HTR-8/SVneo (cell line): ENCODE results near the gene GRM1.
"Not testable (repeated sequence)": the region's sequence is repeated elsewhere in the genome, so short reads cannot be mapped to it uniquely, and the experiment has no call there.

Source experiments
- DNase-seq: peaks from one replicate; pipeline ENCODE4 v3.0.0; 2011; ENCODE audit warnings: low spot score, mixed read lengths; ENCODE audit not compliant: insufficient read length
- FAIRE-seq: peaks from 2 replicates; lab custom pipeline; 2011; peaks lifted over from hg19 to GRCh38; lab: Jason Lieb, UNC

Gene GRM1

DNA sequence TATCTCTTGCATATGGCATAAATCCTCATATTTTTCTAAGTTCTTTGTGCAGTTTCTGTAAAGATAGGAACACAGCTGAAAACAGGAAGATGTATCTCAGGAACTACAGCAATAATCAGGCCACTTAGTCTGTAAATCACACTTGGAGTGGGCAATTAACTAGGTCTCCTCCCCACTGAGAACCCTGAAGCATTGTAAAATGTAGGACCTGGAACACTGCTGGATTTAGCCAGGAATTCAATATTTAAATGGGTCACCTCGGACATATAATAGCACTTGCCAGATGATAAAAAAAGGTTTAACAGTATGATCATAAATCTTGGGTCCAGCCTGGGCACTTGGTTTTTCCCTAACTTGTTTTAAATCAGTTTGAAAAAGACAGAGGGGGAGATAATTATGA lies 155.0 kb downstream of the GRM1 start:
- DNase-seq, result no peak

DNA sequence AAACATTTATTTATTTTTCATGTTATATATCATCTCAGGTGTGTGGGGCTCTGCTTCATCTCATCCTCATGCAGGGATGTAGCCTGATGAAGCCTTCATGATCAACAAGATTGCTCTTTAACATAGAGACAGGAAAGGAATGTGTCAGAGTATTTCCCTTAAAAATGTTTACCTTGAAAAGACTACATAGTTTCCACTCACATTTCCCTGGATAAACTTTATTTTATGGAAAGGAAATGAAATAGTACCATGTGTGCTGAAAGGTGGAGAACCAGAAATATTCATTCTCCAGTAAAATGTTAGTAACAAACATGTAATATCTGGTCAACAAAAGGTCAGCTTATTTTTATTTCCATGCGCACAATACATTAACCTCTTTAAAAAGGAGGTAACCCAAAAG lies 155.8 kb downstream of the GRM1 start:
- no peak for FAIRE-seq
- no peak for DNase-seq

More for the DNA sequence above, 155.0 kb downstream of the GRM1 start:
- FAIRE-seq, result no peak

DNA sequence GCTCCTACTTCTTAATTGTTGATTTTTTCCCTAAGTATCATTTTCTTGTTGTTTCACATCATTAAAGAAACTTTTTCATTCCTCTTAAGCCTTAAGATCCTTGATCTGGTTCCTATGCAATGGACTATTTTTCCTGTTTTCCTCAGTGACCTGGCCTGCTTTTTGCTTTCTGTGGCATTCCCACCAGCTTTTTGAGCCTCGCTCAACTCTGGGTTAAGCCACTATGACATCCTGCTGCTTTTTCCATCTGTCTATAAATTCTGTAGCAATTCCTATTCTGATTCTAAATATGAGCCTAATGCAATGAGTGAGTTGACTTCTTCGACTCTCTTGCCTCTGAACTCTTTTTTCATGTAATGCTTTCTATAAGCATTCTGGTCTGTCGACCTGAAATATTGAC lies 160.3 kb downstream of the GRM1 start:
- no peak for DNase-seq
- no peak for FAIRE-seq

DNA sequence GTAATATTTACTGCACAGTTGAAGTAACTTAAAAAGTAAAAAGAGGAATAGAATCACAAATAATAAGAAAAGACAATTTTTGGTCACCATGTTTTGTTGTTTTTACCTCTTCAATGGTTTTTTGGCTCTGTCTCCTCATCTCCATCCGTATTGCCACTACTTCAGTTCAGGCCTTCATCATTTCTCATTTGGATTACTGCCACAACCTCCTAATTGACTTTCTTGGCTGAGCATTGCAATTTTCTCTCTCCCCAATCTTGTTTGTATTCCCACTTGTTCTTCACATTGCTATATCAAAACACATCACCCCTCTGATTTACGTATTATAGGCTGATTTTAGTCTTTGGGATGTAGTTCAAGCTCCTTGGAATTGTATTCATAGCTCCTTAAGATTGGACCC lies 161.7 kb downstream of the GRM1 start:
- no peak for FAIRE-seq
- no peak for DNase-seq

DNA sequence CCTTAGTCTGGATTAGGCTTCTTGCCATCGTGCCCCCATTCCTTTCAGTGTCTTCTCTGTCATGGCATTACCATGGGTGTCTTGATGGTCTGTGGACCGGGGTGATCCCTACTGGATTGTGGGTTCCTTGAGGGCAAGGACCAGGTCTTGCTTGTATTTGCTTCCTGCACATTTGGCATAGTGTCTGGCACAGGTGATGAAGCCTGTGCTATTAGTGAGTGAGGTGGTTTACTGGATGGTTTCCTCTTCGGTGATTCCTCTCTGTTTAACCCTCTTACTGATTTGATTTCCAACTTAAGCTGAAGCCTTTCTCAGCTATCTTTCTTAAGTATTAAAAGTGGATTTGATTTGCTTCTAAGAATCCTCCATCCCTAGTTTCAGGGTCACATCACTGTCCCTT lies 162.3 kb downstream of the GRM1 start:
- FAIRE-seq (no peak), DNase-seq (no peak)

DNA sequence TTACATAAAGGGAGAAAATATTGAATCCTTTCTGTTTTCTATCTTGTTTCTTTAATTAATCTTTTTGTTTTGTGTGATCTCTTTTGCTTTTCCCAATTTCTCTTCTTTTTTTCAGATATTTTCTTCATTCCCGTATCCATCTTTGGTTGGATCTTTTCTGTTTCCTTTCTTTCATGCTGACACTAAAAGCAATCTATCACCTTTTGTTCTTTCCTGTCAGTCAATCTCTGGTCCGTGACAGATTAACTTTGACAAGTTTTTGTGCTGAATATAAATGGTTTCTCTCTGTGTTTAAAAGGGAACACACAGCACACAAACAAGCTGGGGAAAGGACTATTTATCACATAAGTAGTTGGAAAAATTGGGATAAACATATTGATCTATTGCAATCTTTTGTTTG lies 162.8 kb downstream of the GRM1 start:
- no peak for DNase-seq
- FAIRE-seq, result no peak

DNA sequence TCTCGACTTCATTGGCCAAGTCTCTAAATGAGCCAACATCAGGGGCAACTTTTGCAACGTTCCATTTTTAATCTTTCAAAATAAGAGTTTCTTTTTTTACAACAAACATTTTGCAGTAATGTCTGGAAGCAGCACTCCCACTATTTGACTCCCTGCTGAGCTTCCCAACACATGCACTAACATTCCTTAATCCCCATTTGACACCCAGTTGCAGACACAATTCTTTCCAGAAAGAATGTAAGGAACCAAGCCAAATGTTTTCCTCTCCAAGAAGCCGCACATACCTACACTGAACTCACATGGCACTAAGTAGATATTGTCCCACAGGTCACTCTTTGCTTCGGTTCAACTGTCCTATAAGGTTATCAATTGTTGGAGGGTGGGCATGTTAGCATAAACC lies 165.6 kb downstream of the GRM1 start:
- no peak for FAIRE-seq

DNA sequence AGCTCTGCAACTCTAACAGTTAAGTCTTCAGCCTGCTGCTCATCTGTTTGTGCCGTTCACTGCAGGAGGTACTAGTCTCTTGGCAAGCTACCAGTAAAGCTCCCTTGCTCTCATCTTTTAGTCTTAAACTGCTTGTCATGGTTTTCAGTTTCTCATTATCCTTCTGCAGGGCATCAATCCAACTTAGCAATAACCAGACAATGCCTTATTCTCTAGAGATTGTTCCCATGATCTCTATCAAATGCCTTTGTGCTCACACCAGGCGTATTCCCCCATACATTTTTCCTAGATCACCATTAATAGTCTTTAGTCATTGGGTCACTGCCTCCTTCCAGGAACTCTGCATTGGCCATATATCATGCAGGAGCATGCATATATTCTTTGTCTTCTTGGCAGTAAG lies 171.3 kb downstream of the GRM1 start:
- no peak for DNase-seq
- no peak for FAIRE-seq

More for the DNA sequence above, 165.6 kb downstream of the GRM1 start:
- DNase-seq, result no peak

DNA sequence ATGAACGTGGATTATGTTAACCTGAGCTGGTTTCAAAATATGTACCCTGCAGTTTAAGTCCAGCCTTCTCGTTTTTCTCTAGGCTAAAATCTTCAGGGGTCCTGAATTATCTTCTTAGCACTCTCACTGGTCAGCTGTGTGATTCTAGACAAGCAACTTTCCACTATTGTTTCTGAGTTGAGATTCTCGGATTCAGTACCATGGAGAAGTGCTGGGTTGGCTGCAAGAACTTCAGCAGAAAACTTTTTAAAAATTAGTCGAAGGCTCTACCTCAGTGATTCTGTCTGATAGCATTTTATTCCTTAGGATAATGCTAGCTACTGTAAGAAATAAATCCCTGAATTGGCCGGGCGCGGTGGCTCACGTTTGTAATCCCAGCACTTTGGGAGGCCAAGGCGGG lies 173.7 kb downstream of the GRM1 start:
- no peak for DNase-seq
- no peak for FAIRE-seq

DNA sequence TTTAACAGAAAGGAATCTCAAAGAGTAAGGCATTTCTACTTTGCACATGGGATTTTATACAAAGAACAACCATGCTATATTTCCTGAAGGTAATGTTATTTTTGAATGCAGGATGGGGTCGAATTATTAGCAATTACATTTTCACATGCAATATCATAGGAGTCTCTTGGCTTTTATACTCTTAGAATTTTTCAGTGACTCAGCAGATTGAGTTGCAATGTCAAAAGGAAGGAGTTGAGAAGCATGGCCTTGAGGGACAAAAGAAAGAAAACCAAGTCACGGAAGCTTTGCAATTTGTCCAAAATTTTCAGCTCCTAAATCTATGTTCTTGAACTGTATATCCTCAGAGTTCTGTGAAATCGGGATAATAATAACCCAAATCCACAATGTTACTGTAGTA lies 181.1 kb downstream of the GRM1 start:
- DNase-seq, result no peak

DNA sequence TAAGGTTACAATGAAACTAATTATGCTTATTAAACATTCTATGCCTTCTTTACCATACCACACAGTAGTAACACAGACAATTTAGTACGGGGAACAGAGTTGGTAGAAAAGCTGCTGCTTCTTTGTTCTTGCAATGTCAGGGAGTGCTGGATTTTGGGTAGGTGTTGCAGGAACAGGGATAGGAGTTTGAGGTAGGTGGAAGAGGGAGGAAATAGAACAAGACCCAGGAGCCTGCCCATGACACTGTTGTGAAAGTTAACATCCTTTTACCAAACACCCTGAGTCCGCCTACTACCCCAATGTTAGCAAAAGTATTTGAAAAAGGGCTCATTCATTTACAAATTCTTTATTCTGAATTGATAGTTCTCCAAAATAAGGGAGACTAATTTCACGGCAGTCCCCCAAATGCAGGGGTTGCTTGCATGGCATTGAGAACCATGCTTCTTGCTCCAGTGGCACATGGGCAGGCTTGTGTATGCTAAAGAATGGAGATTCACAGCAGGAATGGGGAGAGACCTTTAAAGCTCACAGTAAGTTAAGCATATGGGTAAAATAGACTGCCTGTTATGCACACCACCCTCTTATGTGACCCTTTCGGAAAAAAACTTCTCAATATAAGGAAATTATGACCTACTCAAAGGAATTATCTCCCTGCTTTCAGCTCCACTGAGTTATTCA lies 181.7 kb downstream of the GRM1 start:
- DNase-seq, result no peak
- FAIRE-seq, result no peak

More for the DNA sequence above, 181.1 kb downstream of the GRM1 start:
- no peak for FAIRE-seq

DNA sequence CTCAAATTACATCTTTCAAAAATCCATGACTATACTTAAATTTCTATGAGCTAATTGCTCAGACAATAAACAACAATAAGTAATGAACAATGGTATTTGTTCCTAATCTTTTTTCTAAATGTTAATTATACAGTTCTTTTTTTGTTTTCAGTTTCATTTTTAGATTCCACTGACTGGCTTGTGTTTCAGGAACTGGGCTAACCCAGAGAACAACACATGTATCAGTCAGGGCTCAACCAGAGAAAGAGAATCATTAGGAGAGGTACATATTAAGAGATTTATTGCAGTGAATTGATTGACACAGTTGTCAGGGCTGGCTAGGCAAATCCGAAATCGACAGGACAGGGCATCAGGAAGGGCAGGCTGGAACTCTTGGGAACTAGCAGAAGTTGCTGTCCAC lies 182.8 kb downstream of the GRM1 start:
- FAIRE-seq (no peak), DNase-seq (no peak)

DNA sequence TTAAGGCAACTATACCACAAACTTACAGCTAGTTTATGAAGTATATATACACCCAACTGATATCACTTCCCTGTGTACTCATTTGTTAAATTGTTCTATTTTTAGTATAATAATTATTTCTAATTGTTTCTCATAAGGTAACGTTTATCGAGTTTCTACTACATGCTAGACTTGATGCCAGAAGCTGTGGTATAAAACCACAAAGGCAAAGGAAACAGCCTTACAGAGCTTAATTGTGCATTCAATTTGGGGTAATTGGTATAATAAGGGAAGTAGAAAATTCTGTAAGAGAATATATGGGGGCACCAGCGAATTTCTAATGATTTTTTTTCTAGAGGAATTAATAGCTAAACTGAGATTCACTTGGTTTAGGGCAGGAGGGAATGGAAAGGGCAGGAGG lies 183.9 kb downstream of the GRM1 start:
- FAIRE-seq, result no peak
- no peak for DNase-seq

DNA sequence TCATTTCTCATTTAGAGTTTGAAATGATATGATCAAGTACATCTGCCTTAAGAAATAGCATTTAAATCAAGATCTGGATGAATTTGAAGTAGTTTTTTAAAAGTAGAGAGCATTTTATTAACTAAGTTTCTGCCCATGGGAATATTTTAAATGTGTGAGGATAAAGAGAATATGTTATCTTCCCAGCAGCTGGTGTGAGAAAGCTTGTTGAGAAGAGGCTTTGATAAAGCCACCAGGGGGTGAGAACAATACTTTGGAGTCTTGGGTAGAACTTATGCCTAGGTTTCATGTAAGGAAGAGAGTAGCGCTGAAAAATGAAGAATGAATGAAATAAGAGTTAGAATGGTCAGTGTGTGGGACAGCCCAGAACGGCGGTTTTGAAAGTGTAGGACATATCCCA lies 190.2 kb downstream of the GRM1 start:
- FAIRE-seq, result no peak
- no peak for DNase-seq

DNA sequence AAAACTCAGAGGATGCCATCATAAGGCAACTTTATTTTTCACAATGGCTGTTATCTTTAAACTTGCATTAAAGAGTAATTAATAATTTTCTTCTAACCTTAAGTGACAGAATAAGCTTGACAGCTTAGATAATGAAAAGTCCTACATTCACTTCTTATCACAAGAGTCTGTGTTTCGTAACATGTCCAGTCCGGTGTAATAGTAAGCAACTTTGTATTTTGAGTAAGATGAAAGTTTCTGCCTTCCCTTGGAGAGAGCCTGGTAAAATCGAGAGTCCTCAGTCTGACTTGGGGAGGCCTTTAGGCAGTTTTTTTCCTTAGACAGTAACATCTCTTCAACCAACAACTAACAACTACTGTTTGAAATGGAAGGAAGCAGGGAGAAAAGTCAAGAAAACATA lies 195.6 kb downstream of the GRM1 start:
- FAIRE-seq, result no peak
- DNase-seq, result no peak

DNA sequence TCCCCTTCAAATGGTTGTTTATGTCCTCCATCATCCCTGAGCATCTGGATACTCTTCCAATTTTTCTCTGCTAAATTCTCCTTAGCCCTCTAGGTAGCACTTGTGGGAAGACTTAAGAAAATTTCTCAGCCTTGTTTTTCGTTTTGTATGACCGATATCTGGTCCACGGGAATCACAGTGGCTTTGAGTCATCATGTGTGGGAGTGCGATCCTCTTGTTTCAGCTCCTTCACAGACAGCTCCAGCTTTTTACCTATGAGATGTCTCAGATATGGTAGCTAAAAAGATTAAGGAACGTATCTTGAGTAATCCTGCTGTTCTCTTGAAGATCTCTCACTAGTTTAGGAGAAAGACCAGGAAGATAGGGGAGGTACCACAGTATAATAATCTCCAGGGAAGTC lies 196.1 kb downstream of the GRM1 start:
- FAIRE-seq, result no peak

DNA sequence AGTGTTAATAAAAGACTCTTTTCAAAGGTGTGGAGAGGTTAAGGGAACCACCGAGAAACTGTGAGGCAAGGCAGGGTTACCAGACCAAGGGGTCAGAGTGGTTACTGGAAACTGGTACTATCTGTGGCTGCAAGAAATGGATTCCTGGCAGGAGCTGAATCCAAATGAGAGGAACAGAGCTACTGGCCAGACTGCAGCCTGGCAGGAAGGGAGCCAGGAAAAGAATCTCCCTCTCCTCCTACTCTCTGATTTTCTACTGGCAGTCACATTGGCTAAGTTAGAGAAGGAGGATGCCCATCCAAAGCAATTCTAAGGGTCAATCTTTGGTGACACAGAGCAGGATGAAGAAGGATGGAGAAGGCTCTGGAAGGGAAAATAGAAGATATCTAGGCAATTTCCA lies 211.5 kb downstream of the GRM1 start:
- FAIRE-seq, result no peak
- no peak for DNase-seq

More for the DNA sequence above, 196.1 kb downstream of the GRM1 start:
- no peak for DNase-seq

DNA sequence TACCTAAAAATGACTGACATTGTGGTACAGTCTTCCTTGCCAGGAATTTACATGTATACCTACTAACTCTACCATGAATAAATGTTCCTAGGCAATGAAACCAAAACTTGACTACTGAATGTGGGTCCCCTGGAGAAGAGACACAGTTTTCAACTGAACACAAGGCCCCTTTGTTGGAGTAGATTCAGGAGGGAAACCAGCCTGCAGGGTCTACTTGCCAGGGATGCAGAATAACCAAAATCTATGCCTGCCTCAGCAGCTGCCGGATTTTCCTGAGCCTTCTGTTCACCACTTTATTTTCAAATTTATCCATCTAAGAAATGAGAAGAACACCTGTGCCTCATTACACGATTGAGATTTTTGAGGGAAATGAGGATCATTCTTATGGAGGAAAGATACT lies 211.9 kb downstream of the GRM1 start:
- FAIRE-seq (no peak), DNase-seq (no peak)

DNA sequence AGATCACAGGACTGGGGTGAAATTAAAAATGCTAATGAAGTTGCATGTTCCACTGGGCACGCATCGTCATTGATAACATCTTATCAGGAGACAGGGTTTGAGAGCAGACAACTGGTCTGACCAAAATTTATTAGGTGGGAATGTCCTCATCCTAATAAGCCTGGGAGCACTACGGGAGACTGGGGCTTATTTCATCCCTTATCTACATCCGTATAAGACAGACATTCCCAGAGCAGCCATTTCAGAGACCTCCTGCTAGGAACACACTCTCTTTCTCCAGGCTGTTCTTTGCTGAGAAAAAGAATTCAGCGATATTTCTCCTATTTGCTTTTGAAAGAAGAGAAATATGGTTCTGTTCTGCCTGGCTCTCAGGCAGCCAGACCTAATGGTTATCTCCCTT lies 214.8 kb downstream of the GRM1 start:
- DNase-seq, FAIRE-seq: not testable (repeated sequence)

DNA sequence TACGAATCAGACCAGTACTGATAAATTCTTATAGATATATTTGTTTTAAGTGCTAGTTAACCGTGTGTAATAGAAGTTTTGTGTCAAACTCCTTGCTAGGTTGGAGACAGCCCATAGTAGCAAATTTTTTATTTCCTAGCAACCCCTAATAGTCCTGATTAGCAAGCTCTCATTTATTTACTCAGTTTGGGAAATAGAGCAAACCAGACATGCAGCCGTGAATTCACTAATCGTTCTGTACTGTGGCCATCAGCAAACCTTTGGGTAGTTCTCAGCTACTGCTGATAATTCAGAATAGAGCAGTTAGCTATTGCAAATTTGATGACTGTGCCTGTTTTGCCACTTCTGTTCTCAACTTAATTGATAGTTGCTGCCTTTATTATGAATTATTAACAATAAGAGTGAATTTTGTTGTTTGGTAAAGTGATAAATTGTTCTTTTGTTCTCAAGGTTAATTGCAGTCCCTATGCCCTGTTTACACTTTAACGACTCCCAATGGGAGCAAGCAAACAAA lies 215.8 kb downstream of the GRM1 start:
- no peak for FAIRE-seq
- no peak for DNase-seq

DNA sequence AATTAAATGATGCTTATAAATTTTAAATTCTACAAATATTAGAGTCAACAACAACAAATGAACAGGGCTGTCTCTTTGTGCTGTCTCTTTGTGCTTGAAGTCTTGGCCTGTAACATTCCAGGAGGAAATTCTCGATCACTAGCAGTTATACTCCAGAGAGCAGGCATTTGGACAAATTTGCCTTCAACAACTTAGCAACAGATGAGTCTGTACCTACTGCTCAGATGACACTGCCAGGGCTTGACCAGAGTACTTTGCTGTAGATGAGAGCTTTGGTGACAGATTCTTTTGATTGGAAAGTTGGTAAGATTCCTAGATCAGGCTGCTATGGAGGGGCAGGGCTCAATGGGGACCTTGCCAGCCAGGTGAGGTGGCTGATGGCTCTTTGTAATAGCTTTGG lies 217.2 kb downstream of the GRM1 start:
- DNase-seq (no peak), FAIRE-seq (no peak)

DNA sequence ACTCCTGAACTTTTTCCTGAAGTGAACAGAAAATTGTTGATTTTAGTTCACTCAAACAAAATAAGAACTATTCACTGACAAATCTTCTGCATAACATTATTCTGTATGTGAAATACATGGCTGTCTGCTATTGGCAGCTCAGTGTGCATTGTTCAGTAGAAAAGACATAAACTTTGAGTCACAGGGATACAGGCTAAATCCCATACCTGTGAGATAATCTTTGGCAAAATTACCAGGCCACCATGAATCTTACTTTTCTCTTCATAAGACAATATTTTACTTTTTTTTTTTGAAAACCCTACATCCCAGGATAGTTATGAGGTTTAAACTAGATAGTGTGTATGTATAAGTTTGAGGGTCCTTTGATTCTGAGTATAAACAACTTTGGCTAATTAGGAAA lies 224.8 kb downstream of the GRM1 start:
- DNase-seq (no peak), FAIRE-seq (no peak)
